Measurements from ENCODE around the gene SCAMP1. TPM values are rescaled to one million over a fixed set of nuclear protein-coding genes. Genes with fewer than 3 reads are reported as not detected.

Gene SCAMP1
- polyA plus RNA-seq, 1 of the 3 experiments (the other 2 are of a cell fraction): 11.5 TPM

GRCh38 chr5:78507531-78507930 lies 147.1 kb downstream of the SCAMP1 start (continued):
- no peak for TF ChIP-seq USF1 (IDR thresholded peaks at IDR 0.05; ENCODE audit: borderline replicate concordance, low read depth)
- TF ChIP-seq EZH2phosphoT487 (IDR thresholded peaks at IDR 0.05; ENCODE audit: borderline replicate concordance, low read depth): no peak
- TF ChIP-seq JUND (IDR thresholded peaks at IDR 0.05): no peak
- TF ChIP-seq POLR2AphosphoS5 (IDR thresholded peaks at IDR 0.05; ENCODE audit: low read depth, low read length): no peak
- no peak for TF ChIP-seq CHD2 (IDR thresholded peaks at IDR 0.05; ENCODE audit: low read length, partially characterized antibody)

DNA sequence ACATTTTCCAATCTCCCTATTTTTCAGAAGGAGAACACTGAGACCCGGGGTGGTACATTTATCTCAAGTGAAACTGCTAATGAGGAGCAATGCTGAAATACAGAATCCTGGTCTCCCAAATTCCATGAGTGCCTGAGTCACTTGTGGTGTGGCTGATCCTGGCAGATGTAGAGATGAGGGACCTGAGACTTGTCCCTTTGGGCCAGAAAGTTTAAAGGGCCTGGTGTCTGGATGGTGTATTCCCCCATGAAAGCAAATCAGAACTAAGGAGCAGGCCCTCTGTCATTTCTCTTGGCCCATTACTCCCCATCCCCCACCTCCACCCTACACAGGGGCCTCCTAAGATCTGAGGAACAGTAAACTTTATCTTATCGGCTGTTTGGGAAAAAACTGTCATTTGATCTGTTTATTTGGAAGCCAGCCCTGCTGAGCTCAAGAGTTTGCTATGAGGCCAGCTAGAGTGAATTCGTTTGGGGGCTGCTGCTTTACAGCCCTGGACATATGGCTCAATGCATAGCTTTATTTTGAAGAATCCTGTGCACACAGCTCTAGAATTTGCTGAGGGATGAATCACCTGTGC lies 147.9 kb downstream of the SCAMP1 start:
- Histone ChIP-seq H2AFZ (ENCODE audit: low read depth) (no peak overlapping the region), H3K27ac (ENCODE audit: low read depth in 2 of 2, low read length in 1 of 2) (peak overlapping the region in 1 of 2 experiments; percentile 99; a peak in 2 of 4 replicates), H3K4me3 (ENCODE audit: low read depth in 2 of 2, low read length in 1 of 2) (no peak overlapping the region), H3F3A (replicated peaks; ENCODE audit: insufficient read depth) (peaks cover 39% of the 10 kb centered on the region), H3K79me2 (ENCODE audit: insufficient read depth) (peaks cover 92% of the 10 kb centered on the region), H4K20me1 (ENCODE audit: insufficient read depth) (no peaks in the 10 kb centered on the region), H3K9ac (0 out of 2 replicates have a peak overlapping the region, but pooled peaks have one; percentile 23), H3K4me2 (peak overlapping the region; percentile 42; the same call in 1 of the 2 replicates), H3K4me1 (ENCODE audit: control insufficient read depth in 1 of 2, insufficient read depth in 2 of 2, low read depth in 1 of 2, low read length in 1 of 2) (peaks cover 41 to 49% of the 10 kb centered on the region in 2 experiments), H3K36me3 (replicated peaks in 1 of 2; ENCODE audit: control insufficient read depth in 1 of 2, insufficient read depth in 2 of 2, low read length in 1 of 2) (peaks cover 0 to 7% of the 10 kb centered on the region in 2 experiments), H3K9me3 (no peaks in the 10 kb centered on the region), H3K9me2 (no peaks in the 10 kb centered on the region), H3K27me3 (ENCODE audit: insufficient read depth) (no peaks in the 10 kb centered on the region)
- DNase-seq: no peak
- ChIA-PET CTCF (interaction anchor here (0.7 to 1.5 kb wide), 3 partner anchors 25 to 41 kb away, joined by 3 read pairs; no protein-coding TSS in a partner anchor), POLR2A (no interaction called here)
- TF ChIP-seq FOSL2 (IDR thresholded peaks at IDR 0.05; ENCODE audit: borderline replicate concordance, low read depth) (0 out of 2 replicates have a peak, but pooled peaks have one; percentile 5), ELF1 (IDR thresholded peaks at IDR 0.05) (no peak), NFIC (IDR thresholded peaks at IDR 0.05; ENCODE audit: borderline replicate concordance) (peak; percentile 45; the same call in 1 of the 2 replicates)
- WGBS (ENCODE audit: low lambda C conversion rate): 29% methylated on average over 3 of the region's 3 CpGs

GRCh38 chr5:78509145-78509865 lies 148.9 kb downstream of the SCAMP1 start:
- 92% methylated on average over 18 of the region's 18 CpGs for WGBS (ENCODE audit: low lambda C conversion rate)
- Histone ChIP-seq H3K4me3 (ENCODE audit: low read depth in 2 of 2, low read length in 1 of 2) (no peak overlapping the region), H3K4me2 (peak overlapping the region; percentile 42; the same call in 1 of the 2 replicates), H3K4me1 (ENCODE audit: control insufficient read depth in 1 of 2, insufficient read depth in 2 of 2, low read depth in 1 of 2, low read length in 1 of 2) (peaks cover 36 to 43% of the 10 kb centered on the region in 2 experiments), H4K20me1 (ENCODE audit: insufficient read depth) (no peaks in the 10 kb centered on the region), H3K9me3 (no peaks in the 10 kb centered on the region), H3K36me3 (replicated peaks in 1 of 2; ENCODE audit: control insufficient read depth in 1 of 2, insufficient read depth in 2 of 2, low read length in 1 of 2) (peaks cover 0 to 15% of the 10 kb centered on the region in 2 experiments), H3F3A (replicated peaks; ENCODE audit: insufficient read depth) (peaks cover 34% of the 10 kb centered on the region), H3K79me2 (ENCODE audit: insufficient read depth) (peaks cover 92% of the 10 kb centered on the region), H3K9ac (no peak overlapping the region), H3K9me2 (no peaks in the 10 kb centered on the region), H3K27me3 (ENCODE audit: insufficient read depth) (no peaks in the 10 kb centered on the region), H2AFZ (ENCODE audit: low read depth) (no peak overlapping the region), H3K27ac (ENCODE audit: low read depth in 2 of 2, low read length in 1 of 2) (peak overlapping the region in 1 of 2 experiments; percentile 99; a peak in 2 of 4 replicates)
- ChIA-PET CTCF (interaction anchor here (0.8 to 1.5 kb wide), 3 partner anchors 36 to 42 kb away, joined by 3 read pairs; no protein-coding TSS in a partner anchor), POLR2A (interaction anchor here (0.6 kb wide), 1 partner anchor 1175 kb away, joined by 3 read pairs; no protein-coding TSS in a partner anchor)
- no peak for DNase-seq
- TF ChIP-seq CHD2 (IDR thresholded peaks at IDR 0.05; ENCODE audit: low read length, partially characterized antibody) (no peak), USF1 (IDR thresholded peaks at IDR 0.05; ENCODE audit: borderline replicate concordance, low read depth) (no peak), GATA2 (CRISPR knock-in tag; IDR thresholded peaks at IDR 0.05) (no peak), FOXM1 (IDR thresholded peaks at IDR 0.05; ENCODE audit: low read depth) (no peak), TAF1 (IDR thresholded peaks at IDR 0.05; ENCODE audit: borderline replicate concordance, low read depth, low read length) (no peak), SMC3 (IDR thresholded peaks at IDR 0.05; ENCODE audit: low read depth, low read length) (no peak), NFIC (IDR thresholded peaks at IDR 0.05; ENCODE audit: borderline replicate concordance) (no peak), RAD21 (IDR thresholded peaks at IDR 0.05; ENCODE audit: low read length) (no peak), FOXJ3 (CRISPR knock-in tag; IDR thresholded peaks at IDR 0.05) (no peak), POLR2AphosphoS5 (IDR thresholded peaks at IDR 0.05; ENCODE audit: low read depth, low read length) (no peak)
- TF ChIP-seq, protein P1, sequence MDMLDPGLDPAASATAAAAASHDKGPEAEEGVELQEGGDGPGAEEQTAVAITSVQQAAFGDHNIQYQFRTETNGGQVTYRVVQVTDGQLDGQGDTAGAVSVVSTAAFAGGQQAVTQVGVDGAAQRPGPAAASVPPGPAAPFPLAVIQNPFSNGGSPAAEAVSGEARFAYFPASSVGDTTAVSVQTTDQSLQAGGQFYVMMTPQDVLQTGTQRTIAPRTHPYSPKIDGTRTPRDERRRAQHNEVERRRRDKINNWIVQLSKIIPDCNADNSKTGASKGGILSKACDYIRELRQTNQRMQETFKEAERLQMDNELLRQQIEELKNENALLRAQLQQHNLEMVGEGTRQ (IDR thresholded peaks at IDR 0.05; ENCODE audit: borderline replicate concordance, low read depth, low read length): no peak
- TF ChIP-seq, protein P2, sequence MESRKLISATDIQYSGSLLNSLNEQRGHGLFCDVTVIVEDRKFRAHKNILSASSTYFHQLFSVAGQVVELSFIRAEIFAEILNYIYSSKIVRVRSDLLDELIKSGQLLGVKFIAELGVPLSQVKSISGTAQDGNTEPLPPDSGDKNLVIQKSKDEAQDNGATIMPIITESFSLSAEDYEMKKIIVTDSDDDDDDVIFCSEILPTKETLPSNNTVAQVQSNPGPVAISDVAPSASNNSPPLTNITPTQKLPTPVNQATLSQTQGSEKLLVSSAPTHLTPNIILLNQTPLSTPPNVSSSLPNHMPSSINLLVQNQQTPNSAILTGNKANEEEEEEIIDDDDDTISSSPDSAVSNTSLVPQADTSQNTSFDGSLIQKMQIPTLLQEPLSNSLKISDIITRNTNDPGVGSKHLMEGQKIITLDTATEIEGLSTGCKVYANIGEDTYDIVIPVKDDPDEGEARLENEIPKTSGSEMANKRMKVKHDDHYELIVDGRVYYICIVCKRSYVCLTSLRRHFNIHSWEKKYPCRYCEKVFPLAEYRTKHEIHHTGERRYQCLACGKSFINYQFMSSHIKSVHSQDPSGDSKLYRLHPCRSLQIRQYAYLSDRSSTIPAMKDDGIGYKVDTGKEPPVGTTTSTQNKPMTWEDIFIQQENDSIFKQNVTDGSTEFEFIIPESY (IDR thresholded peaks at IDR 0.05; ENCODE audit: borderline replicate concordance, low read depth): no peak
- TF ChIP-seq, protein P3, sequence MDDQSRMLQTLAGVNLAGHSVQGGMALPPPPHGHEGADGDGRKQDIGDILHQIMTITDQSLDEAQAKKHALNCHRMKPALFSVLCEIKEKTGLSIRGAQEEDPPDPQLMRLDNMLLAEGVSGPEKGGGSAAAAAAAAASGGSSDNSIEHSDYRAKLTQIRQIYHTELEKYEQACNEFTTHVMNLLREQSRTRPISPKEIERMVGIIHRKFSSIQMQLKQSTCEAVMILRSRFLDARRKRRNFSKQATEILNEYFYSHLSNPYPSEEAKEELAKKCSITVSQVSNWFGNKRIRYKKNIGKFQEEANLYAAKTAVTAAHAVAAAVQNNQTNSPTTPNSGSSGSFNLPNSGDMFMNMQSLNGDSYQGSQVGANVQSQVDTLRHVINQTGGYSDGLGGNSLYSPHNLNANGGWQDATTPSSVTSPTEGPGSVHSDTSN (IDR thresholded peaks at IDR 0.05): no peak
